ENCODE data around the gene KLK6. TPM values are rescaled to one million over a fixed set of nuclear protein-coding genes. Genes with fewer than 3 reads are reported as not detected.
"Not testable (repeated sequence)": the region's sequence is repeated elsewhere in the genome, so short reads cannot be mapped to it uniquely, and the experiment has no call there.

Gene KLK6
- total RNA-seq, 3 donors from 2014 or later, result 0.98 to 14.8 TPM; not detected in 1

DNA sequence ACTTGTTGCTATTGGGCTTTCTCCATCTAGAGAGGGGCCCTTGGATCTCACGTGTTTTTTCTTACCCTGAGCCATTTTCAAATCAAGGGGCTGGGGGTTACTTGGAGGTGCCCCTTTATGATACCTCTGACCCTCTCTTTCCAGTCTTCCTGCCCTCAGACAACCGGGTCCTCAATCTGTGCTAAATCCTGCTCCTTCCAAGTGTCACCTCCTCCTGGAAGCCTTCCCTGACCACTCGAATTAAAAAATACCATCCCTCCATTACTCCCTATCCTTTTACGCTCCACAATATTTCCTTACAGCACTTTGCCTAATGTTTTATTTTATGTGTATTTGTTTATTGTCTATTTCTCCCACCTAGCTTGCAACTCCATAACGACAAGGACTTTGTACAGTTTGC is 28.7 kb upstream of the KLK6 start:
- TF ChIP-seq, protein P1, sequence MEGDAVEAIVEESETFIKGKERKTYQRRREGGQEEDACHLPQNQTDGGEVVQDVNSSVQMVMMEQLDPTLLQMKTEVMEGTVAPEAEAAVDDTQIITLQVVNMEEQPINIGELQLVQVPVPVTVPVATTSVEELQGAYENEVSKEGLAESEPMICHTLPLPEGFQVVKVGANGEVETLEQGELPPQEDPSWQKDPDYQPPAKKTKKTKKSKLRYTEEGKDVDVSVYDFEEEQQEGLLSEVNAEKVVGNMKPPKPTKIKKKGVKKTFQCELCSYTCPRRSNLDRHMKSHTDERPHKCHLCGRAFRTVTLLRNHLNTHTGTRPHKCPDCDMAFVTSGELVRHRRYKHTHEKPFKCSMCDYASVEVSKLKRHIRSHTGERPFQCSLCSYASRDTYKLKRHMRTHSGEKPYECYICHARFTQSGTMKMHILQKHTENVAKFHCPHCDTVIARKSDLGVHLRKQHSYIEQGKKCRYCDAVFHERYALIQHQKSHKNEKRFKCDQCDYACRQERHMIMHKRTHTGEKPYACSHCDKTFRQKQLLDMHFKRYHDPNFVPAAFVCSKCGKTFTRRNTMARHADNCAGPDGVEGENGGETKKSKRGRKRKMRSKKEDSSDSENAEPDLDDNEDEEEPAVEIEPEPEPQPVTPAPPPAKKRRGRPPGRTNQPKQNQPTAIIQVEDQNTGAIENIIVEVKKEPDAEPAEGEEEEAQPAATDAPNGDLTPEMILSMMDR (IDR thresholded peaks at IDR 0.05), result no peak
- TF ChIP-seq POLR2AphosphoS5 (IDR thresholded peaks at IDR 0.05), result no peak
- no peak for TF ChIP-seq POLR2A (IDR thresholded peaks at IDR 0.05)
- Histone ChIP-seq H3K27ac (no peak overlapping the region), H3K4me3 (no peak overlapping the region), H3K4me1 (peaks cover 0 to 3% of the 10 kb centered on the region in 2 donors), H3K36me3 (no peaks in the 10 kb centered on the region), H3K27me3 (peaks cover 0 to 12% of the 10 kb centered on the region in 2 donors), H3K9me3 (no peaks in the 10 kb centered on the region)
- no peak for DNase-seq (ENCODE audit: low spot score in 2 of 2)
- intact Hi-C loops (cut with DNase I; ENCODE audit: low total_unique reads), result no loop called here

DNA sequence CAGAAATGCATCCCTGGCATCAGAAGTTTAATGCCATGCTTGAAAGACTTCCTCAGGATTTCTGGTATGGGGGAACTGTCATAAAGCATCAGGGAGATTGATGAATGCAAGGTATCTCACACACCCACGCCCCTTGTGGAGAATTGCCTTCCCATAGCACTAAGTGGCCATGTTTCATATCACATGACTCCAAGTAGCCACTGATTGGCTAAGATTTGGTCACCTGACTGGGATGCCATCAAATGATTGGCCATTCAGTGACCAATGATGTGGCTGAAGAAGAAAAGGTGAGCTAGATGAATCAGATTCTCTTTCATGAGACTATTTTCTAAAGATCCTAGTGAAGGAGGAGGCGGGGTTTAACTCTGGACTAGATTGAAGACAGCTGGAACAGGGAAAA is 24.7 kb upstream of the KLK6 start:
- no peaks in the 10 kb centered on the region for H3K36me3 ChIP-seq
- DNase-seq (ENCODE audit: low spot score in 2 of 2), result no peak
- H3K4me1 ChIP-seq, result no peaks in the 10 kb centered on the region
- intact Hi-C loops (cut with DNase I; ENCODE audit: low total_unique reads), result no loop called here
- no peaks in the 10 kb centered on the region for H3K27me3 ChIP-seq
- peak overlapping the region; percentile 14 to 63 for H3K27ac ChIP-seq
- H3K4me3 ChIP-seq, result no peak overlapping the region
- TF ChIP-seq POLR2AphosphoS5 (IDR thresholded peaks at IDR 0.05) (no peak), POLR2A (IDR thresholded peaks at IDR 0.05) (no peak)
- TF ChIP-seq, protein P1 (IDR thresholded peaks at IDR 0.05), result no peak
- no peaks in the 10 kb centered on the region for H3K9me3 ChIP-seq

DNA sequence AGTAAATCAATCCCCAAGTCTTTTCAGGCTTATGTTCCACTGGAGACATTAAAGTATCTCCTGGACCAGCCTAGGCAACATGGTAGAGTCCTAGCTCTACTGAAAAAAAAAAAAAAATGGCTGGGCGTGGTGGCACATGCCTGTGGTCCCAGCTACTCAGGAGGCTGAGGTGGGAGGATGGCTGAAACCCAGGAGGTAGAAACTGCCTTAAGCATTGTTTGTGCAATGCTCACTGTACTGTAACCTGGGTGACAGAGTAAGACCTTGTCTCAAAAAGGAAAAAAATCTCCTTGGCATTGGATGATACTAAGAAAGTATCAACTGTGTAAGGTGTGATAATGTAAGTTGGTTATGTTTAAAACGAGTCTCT is 23.3 kb upstream of the KLK6 start:
- no peak overlapping the region for H3K4me3 ChIP-seq
- H3K9me3 ChIP-seq, result no peaks in the 10 kb centered on the region
- H3K36me3 ChIP-seq, result no peaks in the 10 kb centered on the region
- no peaks in the 10 kb centered on the region for H3K4me1 ChIP-seq
- H3K27ac ChIP-seq, result peak overlapping the region; percentile 85 to 92
- TF ChIP-seq, protein P1 (IDR thresholded peaks at IDR 0.05), result no peak
- TF ChIP-seq POLR2A (IDR thresholded peaks at IDR 0.05) (no peak), POLR2AphosphoS5 (IDR thresholded peaks at IDR 0.05) (peak in 1 of 3 donors; percentile 7)
- DNase-seq (ENCODE audit: low spot score in 2 of 2), result peak in 1 of 2 donors; percentile 81
- intact Hi-C loops (cut with DNase I; ENCODE audit: low total_unique reads), result no loop called here
- no peaks in the 10 kb centered on the region for H3K27me3 ChIP-seq

DNA sequence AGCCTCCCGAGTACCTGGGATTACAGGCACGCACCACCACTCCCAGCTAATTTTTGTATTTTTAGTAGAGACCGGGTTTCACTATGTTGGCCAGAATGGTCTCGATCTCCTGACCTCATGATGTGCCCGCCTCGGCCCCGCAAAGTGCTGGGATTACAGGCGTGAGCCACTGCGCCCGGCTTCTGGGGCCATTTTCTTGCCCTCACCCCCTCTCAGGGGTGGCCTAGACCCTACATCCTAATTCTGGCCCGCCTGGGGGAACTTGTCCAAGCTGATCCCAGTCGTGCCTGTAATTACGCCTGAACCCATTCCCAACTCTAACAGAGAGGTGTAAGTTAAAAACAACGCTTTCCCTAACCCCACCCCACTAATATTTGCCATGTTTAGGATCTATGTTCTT is 15.0 kb upstream of the KLK6 start:
- H3K4me3 ChIP-seq, result peak overlapping the region in 2 of 3 donors; percentile 50 to 59
- H3K9me3 ChIP-seq; H3K27me3 ChIP-seq; DNase-seq (ENCODE audit: low spot score in 2 of 2); intact Hi-C loops (cut with DNase I; ENCODE audit: low total_unique reads); H3K4me1 ChIP-seq; H3K36me3 ChIP-seq: not testable (repeated sequence)
- peak overlapping the region in 1 of 2 donors; percentile 71 for H3K27ac ChIP-seq

DNA sequence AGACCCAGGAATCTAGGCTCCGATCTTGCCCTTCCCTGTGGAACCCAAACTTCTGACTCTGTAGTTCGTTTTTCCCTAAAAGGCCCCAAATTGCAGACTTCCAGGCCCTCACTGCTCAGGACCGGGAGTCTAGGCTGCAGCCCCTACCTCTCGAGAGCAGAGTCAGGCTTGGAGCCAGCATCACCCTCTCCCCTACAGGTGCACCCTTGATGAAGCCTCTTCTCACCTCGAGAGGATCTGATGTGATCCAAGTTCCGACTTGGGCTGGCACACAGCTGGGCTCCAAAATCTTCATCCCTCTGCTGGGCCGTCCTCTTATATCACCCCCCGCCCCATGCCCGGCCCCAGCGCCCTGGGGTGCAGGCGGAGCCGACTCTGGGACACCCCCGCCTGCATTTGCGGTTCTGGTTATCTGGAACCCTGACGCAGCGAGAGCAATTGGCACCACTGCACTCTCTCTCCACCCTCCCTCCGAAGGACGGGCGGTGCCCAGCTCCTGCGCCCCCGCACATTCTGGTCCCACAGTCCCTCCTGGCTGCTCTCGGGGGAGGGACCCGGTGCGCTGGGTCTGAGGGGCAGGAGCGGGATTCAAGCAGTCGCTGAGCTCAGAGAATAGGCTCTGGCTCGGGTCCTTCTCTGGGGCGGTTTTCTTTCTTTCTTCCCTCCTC is 14.4 kb upstream of the KLK6 start, which contains the start of gene KLK7:
Gene KLK7, minus strand, starts transcription at position 293 of the 668 bp plus-strand sequence. CDS start 1,518 bp downstream, outside the sequence.
- H3K4me3 ChIP-seq, result peak within 1 kb of the TSS in 2 of 3 donors; percentile 50 to 59
- peak within 1 kb of the TSS in 1 of 2 donors; percentile 71 for H3K27ac ChIP-seq
- no peaks in the 10 kb centered on the region for H3K36me3 ChIP-seq
- intact Hi-C loops (cut with DNase I; ENCODE audit: low total_unique reads), result no loop called here
- H3K9me3 ChIP-seq, result no peaks in the 10 kb centered on the region
- no peaks in the 10 kb centered on the region for H3K4me1 ChIP-seq
- DNase-seq (ENCODE audit: low spot score in 2 of 2), result no peak
- H3K27me3 ChIP-seq, result no peaks in the 10 kb centered on the region
- no peak for TF ChIP-seq POLR2A (IDR thresholded peaks at IDR 0.05)
- TF ChIP-seq, protein P1 (IDR thresholded peaks at IDR 0.05), result no peak
- TF ChIP-seq POLR2AphosphoS5 (IDR thresholded peaks at IDR 0.05), result peak in 1 of 3 donors; percentile 17
